Measurements from ENCODE around the gene C15orf39. TPM values are rescaled to one million over a fixed set of nuclear protein-coding genes. Genes with fewer than 3 reads are reported as not detected.
"Not testable (repeated sequence)": the region's sequence is repeated elsewhere in the genome, so short reads cannot be mapped to it uniquely, and the experiment has no call there.

C15orf39 gene
- total RNA-seq, 4 donors from 2014 or later = 1.6 to 3.8 (median 2.6) TPM

GRCh38 chr15:75238150-75238549, 36.5 kb downstream of the C15orf39 start:
- TF ChIP-seq, protein P1, sequence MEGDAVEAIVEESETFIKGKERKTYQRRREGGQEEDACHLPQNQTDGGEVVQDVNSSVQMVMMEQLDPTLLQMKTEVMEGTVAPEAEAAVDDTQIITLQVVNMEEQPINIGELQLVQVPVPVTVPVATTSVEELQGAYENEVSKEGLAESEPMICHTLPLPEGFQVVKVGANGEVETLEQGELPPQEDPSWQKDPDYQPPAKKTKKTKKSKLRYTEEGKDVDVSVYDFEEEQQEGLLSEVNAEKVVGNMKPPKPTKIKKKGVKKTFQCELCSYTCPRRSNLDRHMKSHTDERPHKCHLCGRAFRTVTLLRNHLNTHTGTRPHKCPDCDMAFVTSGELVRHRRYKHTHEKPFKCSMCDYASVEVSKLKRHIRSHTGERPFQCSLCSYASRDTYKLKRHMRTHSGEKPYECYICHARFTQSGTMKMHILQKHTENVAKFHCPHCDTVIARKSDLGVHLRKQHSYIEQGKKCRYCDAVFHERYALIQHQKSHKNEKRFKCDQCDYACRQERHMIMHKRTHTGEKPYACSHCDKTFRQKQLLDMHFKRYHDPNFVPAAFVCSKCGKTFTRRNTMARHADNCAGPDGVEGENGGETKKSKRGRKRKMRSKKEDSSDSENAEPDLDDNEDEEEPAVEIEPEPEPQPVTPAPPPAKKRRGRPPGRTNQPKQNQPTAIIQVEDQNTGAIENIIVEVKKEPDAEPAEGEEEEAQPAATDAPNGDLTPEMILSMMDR (IDR thresholded peaks at IDR 0.05 in 4 of 5, conservative IDR thresholded peaks at IDR 0.05 in 1 of 5) = no peak
- no peak overlapping the region for H3K4me3 ChIP-seq
- DNase-seq = no peak
- no peaks in the 10 kb centered on the region for H3K9me3 ChIP-seq
- no peaks in the 10 kb centered on the region for H3K4me1 ChIP-seq
- H3K27me3 ChIP-seq = peaks cover 0 to 7% (median under 1%) of the 10 kb centered on the region in 3 donors
- in situ Hi-C loops (cut with MboI; ENCODE audit: low sequenced_read_pairs in 4 of 4) (no loop called here), intact Hi-C loops (cut with DNase I; ENCODE audit: low total_unique reads) (loop anchor here (10.0 kb wide), 1 partner anchor 87 kb away; no protein-coding TSS in a partner anchor)
- no peak overlapping the region for H3K27ac ChIP-seq
- ATAC-seq = no peak
- H3K36me3 ChIP-seq = no peaks in the 10 kb centered on the region

DNA sequence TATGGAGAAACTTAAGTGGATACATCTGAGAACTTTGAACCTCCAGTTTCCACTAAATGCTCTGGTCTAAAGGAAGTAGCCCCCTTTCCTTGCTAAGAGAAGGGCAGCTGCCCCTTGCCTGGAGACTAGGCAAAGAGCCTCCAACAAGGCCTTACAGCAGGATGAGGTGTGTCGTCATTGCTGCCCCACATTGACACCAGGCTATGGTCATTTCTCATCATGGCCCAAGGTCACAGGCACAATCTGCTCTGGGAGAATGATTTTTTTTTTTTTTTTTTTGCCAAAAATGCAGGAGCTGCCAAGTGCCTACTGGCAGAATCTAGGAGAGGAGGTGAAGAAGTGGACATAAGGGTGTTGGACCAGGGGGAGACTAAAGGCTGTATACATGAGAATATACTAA, 44.1 kb downstream of the C15orf39 start:
- in situ Hi-C loops (cut with MboI; ENCODE audit: low sequenced_read_pairs in 4 of 4); H3K9me3 ChIP-seq; H3K4me3 ChIP-seq; H3K36me3 ChIP-seq; ATAC-seq; DNase-seq; intact Hi-C loops (cut with DNase I; ENCODE audit: low total_unique reads); H3K4me1 ChIP-seq; H3K27ac ChIP-seq; H3K27me3 ChIP-seq: not testable (repeated sequence)

DNA sequence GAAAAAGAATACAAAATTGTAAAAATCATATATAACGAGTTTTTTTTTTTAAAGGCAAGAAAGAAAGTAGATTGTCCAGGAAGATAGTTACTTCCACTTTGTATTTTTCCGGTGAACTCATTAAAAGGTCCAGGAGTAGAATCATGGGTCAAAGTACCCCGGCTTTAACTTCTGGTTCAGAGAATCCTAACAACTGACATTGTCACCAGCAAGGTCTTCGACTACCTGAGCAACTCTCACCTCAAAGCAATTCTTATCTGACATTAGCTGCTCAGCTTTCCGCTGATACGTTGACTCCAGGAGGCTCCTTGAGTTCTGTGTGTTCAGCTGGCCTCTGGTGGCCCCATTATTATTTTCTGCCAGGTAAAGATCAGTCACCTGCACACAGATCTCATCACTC, 47.3 kb downstream of the C15orf39 start:
- H3K27me3 ChIP-seq; in situ Hi-C loops (cut with MboI; ENCODE audit: low sequenced_read_pairs in 4 of 4); H3K36me3 ChIP-seq; H3K4me3 ChIP-seq; H3K4me1 ChIP-seq; intact Hi-C loops (cut with DNase I; ENCODE audit: low total_unique reads); ATAC-seq; H3K9me3 ChIP-seq; H3K27ac ChIP-seq; DNase-seq: not testable (repeated sequence)

GRCh38 chr15:75249726-75250125, 48.0 kb downstream of the C15orf39 start:
- Histone ChIP-seq H3K27ac (no peak overlapping the region), H3K36me3 (no peaks in the 10 kb centered on the region), H3K27me3 (no peaks in the 10 kb centered on the region), H3K4me3 (no peak overlapping the region), H3K9me3 (no peaks in the 10 kb centered on the region), H3K4me1 (no peaks in the 10 kb centered on the region)
- intact Hi-C loops (cut with DNase I; ENCODE audit: low total_unique reads) (no loop called here), in situ Hi-C loops (cut with MboI; ENCODE audit: low sequenced_read_pairs in 4 of 4) (no loop called here)
- TF ChIP-seq, protein P1 (IDR thresholded peaks at IDR 0.05 in 4 of 5, conservative IDR thresholded peaks at IDR 0.05 in 1 of 5) = no peak
- no peak for TF ChIP-seq POLR2A (IDR thresholded peaks at IDR 0.05)
- ATAC-seq (no peak), DNase-seq (no peak)

DNA sequence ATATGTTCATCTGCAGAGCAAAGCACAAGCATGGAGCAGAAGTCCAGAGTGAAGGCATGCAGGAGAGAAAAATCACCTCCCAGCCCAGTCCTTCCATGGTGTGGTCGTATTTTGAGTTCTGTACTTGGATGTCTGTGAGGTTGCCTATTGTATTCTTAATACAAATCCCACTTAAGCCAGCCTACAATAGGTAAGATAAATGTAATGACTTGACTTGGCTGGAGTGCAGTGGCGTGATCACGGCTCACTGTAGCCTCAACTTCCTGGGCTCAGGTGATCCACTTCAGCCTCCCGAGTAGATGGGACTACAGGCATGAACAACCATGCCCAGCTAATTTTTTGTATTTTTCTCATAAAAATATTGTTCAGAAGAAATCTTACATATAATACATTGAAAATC, 49.7 kb downstream of the C15orf39 start:
- in situ Hi-C loops (cut with MboI; ENCODE audit: low sequenced_read_pairs in 4 of 4); ATAC-seq: not testable (repeated sequence)

DNA sequence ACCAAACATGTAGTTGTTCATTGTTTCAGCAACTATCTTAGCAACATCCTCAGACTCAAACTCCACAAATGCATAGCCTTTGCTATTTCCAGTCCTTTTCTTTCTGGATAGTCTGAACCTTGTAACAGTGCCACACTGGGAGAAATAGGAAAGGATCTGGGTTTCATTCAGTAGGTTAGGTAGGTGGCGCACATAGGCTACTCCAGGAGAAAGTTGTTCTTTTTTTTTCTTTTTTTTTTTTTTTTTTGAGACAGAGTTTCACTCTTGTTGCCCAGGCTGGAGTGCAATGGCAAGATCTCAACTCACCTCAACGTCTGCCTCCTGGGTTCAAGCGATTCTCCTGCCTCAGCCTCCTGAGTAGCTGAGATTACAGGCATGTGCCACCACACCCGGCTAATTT, 50.6 kb downstream of the C15orf39 start:
- H3K36me3 ChIP-seq; in situ Hi-C loops (cut with MboI; ENCODE audit: low sequenced_read_pairs in 4 of 4); intact Hi-C loops (cut with DNase I; ENCODE audit: low total_unique reads); H3K4me1 ChIP-seq; H3K27me3 ChIP-seq; H3K9me3 ChIP-seq; ATAC-seq; H3K4me3 ChIP-seq; DNase-seq; H3K27ac ChIP-seq: not testable (repeated sequence)

More for the DNA sequence above, 49.7 kb downstream of the C15orf39 start:
- H3K36me3 ChIP-seq; intact Hi-C loops (cut with DNase I; ENCODE audit: low total_unique reads); H3K27me3 ChIP-seq; H3K4me3 ChIP-seq; DNase-seq; H3K4me1 ChIP-seq; H3K27ac ChIP-seq; H3K9me3 ChIP-seq: not testable (repeated sequence)

GRCh38 chr15:75258034-75258433, 56.4 kb downstream of the C15orf39 start, which contains the start of gene GOLGA6C:
Gene GOLGA6C, plus strand, starts transcription at chr15:75258334. Its CDS starts 265 bp downstream, at chr15:75258599.
- DNase-seq; in situ Hi-C loops (cut with MboI; ENCODE audit: low sequenced_read_pairs in 4 of 4); H3K4me1 ChIP-seq; H3K36me3 ChIP-seq; H3K27ac ChIP-seq; H3K4me3 ChIP-seq; intact Hi-C loops (cut with DNase I; ENCODE audit: low total_unique reads); H3K9me3 ChIP-seq; H3K27me3 ChIP-seq; ATAC-seq: not testable (repeated sequence)

GRCh38 chr15:75258620-75259343, 57.1 kb downstream of the C15orf39 start:
- H3K4me1 ChIP-seq; intact Hi-C loops (cut with DNase I; ENCODE audit: low total_unique reads); H3K4me3 ChIP-seq; DNase-seq; H3K36me3 ChIP-seq; H3K27ac ChIP-seq; H3K9me3 ChIP-seq; H3K27me3 ChIP-seq; in situ Hi-C loops (cut with MboI; ENCODE audit: low sequenced_read_pairs in 4 of 4); ATAC-seq: not testable (repeated sequence)

DNA sequence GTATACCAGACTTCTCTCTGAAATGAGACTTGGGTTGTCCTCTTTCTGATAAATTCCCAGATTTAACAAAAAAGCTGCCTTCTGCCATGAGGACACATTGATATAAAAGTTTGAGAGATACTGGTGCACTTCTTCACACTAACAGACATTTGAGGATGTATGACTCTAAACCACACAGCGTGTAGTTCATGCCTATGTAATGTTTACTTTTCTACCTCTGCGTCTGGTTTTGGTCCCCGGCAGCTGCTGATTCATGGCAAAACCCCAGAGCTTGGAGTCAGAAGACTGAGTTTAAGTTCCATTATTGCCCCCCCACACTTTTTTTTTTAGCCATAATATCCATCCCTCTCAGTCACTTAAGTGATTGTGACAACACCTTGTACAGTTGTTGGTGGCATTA, 58.2 kb downstream of the C15orf39 start:
- DNase-seq; H3K9me3 ChIP-seq; ATAC-seq; H3K36me3 ChIP-seq; H3K4me1 ChIP-seq; in situ Hi-C loops (cut with MboI; ENCODE audit: low sequenced_read_pairs in 4 of 4); H3K27me3 ChIP-seq; H3K4me3 ChIP-seq; intact Hi-C loops (cut with DNase I; ENCODE audit: low total_unique reads); H3K27ac ChIP-seq: not testable (repeated sequence)
